SH-SY5Y (cell line): ENCODE results near the gene SYNJ2.

Experiments used
- GATA2 ChIP-seq: IDR thresholded peaks from 2 replicates; pipeline ENCODE4 v1.6.1; 2011; ENCODE audit warnings: mild to moderate bottlenecking, low read depth, low read length
- GATA3 ChIP-seq: IDR thresholded peaks from 2 replicates; pipeline ENCODE4 v1.6.1; 2011; ENCODE audit warnings: low read depth, mild to moderate bottlenecking, low read length, moderate library complexity

The SYNJ2 gene

DNA sequence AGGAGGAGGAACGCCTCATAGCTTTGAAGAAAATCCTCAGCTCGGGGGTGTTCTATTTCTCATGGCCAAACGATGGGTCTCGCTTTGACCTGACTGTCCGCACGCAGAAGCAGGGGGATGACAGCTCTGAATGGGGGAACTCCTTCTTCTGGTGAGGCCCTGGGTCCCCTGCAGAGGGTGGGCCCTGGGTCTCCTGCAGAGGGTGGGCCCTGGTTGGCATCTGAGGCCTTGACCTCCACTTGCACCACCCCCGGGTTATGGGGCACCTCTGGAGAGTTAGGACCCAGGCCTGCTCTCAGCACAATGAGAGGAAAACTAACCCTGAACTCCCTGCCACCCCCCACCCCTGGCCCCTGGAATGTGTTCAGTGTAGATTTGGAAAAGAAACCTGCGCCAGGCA lies 47.2 kb downstream of the SYNJ2 start:
- TF ChIP-seq GATA3 (no peak), GATA2 (no peak)

DNA sequence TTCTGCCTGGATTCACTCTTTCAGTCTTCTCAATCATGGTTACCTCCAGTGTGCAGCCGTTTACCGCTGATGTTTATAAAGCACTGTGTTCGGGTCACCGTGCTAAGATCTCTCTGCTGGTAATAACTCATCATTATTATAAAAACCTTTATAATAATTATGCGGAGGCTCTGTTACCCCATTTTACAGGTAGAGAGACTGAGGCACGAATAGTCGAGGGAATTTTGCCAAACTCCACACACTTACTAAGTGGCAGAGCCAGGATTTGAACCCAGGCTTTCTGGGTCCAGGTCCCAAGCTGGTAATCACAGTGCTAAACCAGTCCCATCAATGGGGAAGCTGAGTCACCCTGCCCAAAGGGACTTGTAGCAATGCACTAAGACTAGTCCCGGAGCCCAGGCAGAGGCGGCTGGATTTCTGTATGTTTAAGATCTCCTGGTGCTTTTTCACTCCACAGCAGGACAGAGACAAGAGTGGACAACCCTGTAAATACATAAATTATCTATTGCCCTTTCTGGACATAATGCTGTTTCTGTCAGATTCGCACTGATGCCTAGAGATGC lies 48.1 kb downstream of the SYNJ2 start:
- no peak for TF ChIP-seq GATA3
- no peak for TF ChIP-seq GATA2

DNA sequence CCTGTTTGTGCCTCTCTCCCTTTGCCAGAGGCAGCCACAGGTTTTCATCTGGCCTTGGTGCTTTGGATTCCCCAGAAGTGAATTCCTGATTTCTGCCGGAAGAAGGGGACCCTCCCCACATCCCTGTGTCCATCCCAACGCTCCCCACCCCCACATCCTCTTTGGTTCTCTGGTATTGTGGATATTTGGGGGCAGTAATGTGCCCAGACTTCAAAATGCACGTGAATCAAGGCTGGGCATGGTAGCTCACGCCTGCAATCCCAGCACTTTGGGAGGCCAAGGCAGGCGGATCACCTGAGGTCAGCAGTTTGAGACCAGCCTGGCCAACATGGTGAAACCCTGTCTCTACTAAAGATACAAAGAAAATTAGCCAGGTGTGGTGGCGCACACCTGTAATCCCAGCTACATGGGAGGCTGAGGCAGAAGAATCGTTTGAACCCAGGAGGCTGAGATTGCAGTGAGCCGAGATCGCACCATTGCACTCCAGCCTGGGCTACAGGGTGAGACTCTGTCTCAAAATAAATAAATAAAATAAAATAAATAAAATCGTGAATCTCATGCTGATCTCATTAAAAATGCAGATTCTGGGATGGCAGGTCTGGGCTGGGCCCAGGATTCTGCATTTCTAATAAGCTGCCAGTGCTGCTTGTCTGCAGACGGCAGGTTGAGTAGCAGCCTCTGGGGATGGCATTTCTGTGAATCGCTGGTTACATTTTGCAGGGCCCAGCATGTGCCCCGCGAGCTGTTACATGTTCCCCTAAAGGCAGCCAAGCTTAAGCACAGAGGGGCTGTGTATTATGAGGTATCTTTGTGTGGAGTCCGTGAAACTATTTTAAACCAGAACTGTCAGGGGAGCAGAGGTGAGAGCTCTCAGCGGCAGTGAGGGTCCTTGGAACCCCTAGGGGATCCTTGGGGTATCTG lies 49.0 kb downstream of the SYNJ2 start:
- TF ChIP-seq GATA3 (no peak), GATA2 (no peak)

DNA sequence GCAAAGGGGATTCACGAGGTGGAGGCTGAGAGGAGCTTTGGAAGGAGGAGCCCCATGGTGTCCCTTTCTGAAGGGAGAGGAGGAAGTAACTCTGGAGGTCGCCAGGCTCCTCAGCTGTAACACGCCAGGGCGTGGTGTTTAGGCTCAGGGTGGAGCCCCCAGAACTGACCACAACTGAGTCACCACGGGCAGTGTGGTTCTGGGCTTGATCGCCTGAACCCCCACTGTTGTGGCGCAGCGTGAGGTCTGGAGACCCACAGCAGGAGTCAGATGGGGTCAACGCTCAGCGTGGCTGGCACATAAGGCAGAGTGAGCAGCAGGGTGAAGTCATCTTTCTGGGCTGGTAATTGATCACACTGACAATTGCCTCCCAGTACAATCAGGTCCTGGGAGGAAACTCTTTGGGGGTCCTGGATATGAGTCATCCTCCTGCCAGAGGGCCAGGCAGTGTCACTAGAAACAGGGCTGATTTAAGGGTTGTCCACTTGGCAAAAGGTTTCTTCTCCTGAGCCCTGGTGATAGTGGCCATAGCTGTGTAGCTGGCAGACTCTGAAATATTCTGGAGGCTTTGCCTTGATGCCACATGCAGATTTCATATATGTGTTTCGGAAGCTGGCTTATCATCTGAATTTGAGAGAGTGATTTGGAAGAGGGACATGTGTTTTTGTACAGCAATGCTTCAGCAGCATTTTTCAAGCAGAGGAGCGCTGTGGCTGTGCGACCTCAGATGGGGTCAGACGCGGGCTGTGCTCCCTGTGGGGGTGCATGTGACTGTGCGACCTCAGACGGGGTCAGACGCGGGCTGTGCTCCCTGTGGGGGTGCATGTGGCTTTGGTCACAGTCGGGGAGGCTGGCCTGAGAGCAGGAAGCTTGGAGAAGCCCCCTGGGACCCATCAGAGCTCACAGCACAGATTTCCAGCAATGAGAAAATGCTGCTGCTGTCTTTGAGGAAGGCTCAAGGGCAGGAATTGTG lies 50.0 kb downstream of the SYNJ2 start:
- TF ChIP-seq GATA3 (no peak), GATA2 (no peak)

DNA sequence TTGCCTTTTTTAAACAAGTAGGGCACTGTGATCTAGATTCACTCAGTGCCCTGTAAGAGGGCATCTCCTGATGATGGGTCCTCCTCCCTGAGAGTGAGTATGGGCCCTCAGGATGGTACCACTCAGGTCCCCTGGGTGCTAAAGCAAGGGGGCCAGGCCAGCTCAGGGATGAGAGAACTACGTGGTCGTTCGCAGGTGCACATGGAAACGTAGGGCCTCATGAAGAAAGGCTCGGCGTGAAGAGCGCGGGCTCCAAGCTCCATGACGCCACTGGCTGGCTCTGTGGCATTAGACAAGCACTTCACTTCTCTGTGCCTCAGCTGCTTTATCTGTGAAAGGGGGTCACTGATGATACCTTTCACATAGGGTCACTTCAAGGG lies 50.7 kb downstream of the SYNJ2 start:
- TF ChIP-seq GATA3 (no peak), GATA2 (no peak)

DNA sequence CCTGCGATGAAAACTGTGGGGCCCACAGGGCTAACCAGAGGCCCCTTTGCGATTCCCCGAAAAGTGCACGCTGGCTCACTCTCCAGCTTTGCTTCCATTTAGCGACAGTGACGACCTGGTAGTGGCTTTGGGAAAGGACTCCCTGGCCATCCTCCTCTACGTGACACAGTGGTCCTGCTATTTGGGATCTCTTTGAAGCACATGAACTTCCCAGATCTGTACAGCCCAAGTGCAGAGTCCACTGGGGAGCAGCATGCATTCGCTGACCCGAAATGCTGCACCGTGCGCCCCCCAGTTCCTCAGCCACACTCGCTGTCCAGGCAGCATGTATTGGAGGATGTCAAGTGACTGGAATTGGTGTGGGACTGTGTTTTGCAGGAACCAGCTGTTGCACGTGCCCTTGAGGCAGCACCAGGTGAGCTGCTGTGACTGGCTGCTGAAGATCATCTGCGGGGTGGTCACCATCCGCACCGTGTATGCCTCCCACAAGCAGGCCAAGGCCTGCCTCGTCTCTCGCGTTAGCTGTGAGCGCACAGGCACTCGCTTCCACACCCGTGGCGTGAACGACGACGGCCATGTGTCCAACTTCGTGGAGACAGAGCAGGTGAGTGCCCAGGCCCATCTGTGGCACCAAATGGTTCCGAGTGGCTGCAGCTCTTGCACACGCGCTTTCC lies 51.6 kb downstream of the SYNJ2 start:
- TF ChIP-seq GATA3 (no peak), GATA2 (no peak)

DNA sequence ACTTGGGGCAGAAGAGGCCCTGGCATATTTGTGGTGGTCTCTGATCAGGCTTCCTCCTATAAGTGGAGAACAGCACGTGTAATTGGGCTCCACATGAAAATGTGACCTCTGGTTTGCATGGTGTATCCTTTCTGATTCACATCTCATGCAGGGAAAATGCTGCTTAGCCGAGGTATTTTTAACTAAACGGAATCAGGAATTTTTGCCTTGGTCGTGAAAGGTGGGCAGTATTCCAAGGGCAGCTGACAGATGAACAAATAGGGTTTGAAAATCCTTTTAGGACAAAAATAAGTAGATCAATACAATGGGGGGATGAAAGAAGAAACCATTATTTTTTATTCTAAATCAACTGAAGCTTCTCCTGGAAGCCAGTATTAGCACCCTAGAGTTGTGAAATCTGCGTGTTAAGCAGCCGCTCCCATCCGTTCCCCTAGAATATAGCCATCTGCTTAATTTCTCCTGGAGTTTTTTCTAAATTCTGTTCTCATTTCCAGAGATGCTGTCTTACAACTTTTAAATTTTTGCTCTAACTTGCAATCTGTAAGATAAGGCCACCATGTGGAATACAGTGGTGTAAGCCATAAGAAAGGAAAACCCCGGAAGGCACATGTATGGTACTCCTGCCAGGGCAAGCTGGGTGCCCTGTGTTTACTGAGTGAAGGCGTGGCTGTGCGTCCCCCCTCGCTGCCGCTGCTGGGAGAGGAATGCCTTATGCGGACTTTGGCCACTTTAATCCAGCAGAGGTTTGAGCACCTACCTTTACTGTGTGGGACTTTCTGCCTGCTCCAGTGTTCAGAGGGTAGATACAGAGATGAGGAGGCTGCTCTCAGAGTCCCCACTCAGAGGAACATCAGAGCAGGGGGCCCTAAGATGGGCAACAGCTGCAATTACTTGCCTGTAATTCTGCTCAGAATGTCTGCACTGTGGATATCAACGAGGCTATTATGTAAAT lies 52.4 kb downstream of the SYNJ2 start:
- TF ChIP-seq GATA2 (no peak), GATA3 (no peak)

DNA sequence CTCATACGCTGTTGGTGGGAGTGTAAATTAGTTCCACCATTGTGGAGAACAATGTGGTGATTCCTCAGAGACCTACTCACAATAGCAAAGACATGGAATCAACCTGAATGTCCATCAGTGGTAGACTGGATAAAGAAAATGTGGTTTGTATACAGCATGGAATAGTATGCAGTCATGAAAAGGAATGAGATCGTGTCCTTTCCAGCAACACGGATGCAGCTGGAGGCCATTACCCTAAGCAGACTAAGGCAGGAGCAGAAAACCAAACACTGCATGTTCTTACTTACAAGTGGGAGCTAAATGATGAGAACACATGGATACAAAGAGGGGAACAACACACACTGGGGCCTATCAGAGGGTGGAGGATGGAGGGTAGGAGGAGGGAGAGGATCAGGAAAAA lies 54.6 kb downstream of the SYNJ2 start:
- TF ChIP-seq GATA2 (no peak), GATA3 (no peak)

DNA sequence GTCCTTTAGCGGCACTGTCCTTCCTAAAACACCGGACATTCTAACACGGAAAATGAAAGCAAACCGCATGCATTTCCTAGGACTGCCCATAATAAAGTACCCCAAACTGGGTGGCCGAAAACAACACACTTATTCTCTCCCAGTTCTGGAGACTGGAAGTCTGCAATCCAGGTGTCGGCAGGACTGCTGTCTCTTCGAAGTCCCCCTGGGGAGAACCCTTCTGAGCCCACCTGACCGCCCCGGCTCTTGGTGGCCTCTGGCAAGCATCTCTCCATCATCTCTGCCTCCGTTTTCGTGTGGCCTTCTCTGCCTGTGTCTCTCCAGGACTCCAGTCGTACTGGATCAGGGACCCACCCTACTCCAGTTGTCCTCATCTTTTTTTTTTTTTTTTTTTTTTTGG lies 55.4 kb downstream of the SYNJ2 start:
- TF ChIP-seq GATA3 (no peak), GATA2 (no peak)

DNA sequence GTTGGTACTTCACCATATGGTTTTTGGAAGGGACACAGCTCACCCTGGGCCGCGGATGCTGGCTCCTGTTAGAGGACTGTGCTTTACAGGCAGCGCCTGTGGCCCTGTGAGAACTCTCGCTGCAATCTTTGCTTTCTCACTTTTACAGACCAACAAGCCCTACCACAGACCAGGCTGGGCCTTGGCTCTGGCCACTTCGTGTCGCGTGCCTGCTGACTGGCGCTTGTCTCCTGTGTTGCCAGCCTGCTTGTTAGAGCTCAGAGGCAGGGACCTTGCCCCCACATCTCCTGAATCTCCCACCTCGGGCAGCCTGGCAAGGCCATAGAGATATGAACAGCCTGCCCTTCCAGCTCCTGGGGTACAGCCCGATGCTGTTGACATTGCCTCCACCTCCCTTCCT lies 56.1 kb downstream of the SYNJ2 start:
- TF ChIP-seq GATA3 (no peak), GATA2 (no peak)

DNA sequence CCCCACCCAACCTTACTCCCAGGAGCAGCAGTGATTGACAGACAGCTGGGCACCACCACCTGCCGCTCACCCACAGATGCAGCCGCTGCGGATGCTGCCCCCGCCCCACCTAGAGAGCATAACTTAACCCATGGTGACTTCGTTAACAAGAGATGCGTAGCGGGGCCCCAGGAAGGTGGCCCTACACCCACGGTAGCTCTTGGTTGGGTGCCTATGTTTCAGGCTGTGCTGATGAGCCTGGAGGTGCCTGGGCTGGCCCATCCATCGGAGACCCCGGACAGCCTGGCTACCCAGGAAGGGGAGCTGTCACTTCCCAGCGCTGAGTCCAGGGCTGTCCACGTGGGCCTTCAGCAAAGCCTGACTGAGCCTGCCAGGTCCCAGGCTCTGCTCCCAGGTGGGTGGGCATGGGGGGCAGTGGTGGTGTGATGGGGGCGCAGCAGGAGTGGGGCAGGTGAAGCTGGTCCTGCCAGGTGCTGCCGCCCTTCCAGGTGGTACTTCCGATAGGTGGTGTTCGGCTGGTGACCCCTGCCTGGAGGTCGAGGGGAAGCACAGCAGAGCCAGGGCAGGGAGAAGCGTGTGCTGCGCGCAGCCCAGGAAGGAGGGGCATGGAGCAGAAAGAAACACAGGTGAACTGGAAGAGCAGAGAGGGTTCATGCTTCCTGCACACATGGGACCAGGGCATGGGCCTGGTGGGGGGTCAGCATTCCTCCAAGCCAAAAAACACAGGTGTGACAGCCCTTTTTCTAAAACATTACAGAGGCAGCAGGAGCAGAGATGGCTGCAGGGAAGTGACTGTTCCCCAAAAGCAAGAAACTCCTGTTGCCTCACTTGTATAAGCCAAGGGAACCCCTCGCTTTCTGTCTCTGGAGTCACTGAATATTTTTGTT lies 56.9 kb downstream of the SYNJ2 start:
- no peak for TF ChIP-seq GATA2
- TF ChIP-seq GATA3 = no peak

DNA sequence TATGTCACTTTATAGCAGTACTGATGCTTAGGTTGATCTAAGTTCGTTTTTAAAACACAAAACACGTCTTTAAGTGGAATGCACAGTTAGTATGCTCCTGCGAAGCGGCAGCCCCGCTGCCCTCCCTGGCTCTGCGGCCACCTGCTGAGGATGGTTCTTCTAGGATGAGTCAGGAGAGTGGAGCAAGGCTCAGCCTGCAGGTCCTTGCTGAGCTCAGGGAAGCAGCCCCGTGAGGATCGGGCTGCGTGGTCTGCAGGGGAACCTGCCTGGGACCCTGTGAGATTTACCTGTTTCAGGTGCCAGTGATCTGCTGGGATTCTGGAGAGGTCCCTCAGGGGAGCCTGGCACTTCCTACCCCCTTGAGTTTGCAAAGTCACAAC lies 57.5 kb downstream of the SYNJ2 start:
- TF ChIP-seq GATA2 = no peak
- no peak for TF ChIP-seq GATA3
